22Rv1 (cell line): ENCODE measurements around the gene JAK3.

Experiments
- H3K27ac ChIP-seq: fragments of 450-650 bp; 2 replicates; pipeline ENCODE4 v1.5.1; 2017
- ZFX ChIP-seq: fragments of 450-650 bp; IDR thresholded peaks from 2 replicates; pipeline ENCODE4 v1.6.1; 2017; ENCODE audit warnings: antibody characterized with exemption, borderline replicate concordance
- TF ChIP-seq, protein P1 (sequence below): fragments of 450-650 bp; IDR thresholded peaks from 2 replicates; pipeline ENCODE4 v1.5.1; 2017; ENCODE audit warnings: mild to moderate bottlenecking

JAK3 gene

DNA sequence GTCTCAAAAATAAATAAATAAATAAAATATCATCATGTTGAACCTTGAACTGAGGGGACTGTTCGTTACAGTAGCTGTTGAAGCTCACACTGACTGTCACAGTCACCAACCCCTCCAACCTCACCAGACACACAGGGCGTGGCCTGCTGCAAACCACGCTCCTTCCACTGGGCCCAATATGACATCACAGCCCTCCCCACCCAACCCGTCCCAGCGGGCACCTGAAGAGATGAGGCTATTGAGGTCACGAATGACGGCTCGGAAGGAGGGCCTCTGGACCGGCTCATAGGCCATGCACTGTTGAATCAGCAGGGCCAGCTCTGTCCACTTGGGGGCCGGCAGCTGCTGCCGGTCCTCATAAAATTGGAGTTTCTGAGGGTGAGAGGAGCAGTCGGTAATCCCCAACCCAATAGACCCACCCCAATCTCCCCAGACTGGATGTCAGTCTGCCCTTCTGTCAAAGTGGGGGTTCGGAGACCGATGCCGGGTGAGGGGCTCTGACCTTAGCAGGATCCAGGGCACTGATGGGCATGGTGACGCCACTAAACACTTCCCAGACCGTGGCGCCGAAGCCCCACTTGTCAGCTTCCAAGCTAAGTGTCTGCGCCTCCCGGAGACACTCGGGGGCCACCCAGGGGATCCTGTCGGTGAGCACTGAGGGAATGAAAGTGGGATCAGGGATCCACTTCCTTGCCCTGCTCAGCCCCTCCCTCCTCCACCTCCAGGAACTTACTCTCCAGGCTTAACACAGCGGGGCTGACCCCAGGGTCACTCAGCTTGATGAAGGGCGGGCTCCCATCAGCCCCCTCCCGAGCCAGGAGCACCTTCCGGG lies 13.2 kb downstream of the JAK3 start:
- TF ChIP-seq, protein P1, sequence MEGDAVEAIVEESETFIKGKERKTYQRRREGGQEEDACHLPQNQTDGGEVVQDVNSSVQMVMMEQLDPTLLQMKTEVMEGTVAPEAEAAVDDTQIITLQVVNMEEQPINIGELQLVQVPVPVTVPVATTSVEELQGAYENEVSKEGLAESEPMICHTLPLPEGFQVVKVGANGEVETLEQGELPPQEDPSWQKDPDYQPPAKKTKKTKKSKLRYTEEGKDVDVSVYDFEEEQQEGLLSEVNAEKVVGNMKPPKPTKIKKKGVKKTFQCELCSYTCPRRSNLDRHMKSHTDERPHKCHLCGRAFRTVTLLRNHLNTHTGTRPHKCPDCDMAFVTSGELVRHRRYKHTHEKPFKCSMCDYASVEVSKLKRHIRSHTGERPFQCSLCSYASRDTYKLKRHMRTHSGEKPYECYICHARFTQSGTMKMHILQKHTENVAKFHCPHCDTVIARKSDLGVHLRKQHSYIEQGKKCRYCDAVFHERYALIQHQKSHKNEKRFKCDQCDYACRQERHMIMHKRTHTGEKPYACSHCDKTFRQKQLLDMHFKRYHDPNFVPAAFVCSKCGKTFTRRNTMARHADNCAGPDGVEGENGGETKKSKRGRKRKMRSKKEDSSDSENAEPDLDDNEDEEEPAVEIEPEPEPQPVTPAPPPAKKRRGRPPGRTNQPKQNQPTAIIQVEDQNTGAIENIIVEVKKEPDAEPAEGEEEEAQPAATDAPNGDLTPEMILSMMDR: 0 out of 2 replicates have a peak, but pooled peaks have one; percentile 15
- TF ChIP-seq ZFX: no peak
- H3K27ac ChIP-seq: no peak overlapping the region

DNA sequence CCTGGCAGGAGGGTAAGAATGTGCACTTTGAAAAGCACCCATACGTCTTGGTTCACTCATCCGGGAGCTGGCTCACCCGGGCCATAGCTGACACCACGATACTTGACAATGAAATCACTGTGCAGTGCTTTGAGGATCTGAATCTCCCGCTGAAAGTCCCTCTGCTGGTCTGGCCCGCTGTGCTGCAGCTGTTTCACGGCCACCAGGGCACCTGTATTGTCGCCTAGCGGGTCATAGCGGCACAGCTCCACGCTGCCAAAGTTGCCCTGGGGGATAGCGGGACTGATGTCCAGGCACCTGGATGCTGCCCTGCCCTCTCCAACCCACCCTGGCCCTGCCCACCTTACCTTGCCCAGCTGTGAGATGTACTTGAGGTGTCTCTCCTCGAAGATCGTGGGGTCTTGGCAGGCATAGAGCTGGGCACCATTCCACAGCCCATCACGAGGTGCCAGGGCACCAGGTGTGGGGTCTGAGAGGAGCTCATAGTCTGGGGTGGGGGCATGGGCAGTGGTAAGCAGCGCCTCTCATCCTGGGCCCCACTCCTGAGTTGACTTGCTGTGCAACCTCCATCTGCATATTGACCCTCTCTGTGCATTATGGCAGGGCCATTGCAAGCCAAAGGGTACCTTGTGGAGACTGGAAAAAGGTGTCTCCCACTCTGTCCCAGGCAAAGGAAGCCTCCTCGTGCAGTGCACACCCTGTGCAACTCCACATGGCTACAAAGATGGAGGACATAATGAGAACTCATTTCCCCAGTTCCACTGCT lies 15.2 kb downstream of the JAK3 start:
- no peak overlapping the region for H3K27ac ChIP-seq
- no peak for TF ChIP-seq ZFX
- TF ChIP-seq, protein P1: no peak

DNA sequence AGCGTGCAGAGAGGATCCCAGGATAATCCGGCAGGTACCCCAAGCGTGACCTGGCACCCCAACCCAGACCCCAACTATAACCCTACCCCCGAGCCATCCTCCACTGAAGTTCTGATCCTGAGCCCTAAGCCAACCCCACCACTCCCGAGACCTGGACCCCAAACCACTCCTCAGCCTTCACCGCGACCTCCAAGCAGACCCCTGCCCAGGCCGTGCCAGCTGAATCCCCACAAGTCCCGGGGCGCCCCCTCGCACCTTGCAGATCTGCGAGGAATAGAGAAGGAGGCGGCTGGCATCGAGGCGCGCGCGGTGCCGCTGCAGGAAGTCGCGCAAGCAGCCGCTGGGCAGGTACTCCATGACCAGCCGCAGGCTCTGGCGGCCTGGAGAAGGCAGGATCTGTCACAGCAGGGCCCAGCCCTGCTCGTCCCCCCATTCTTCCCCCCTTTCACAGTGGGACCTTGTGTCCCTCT lies 16.3 kb downstream of the JAK3 start:
- H3K27ac ChIP-seq: peak overlapping the region; percentile 42
- TF ChIP-seq, protein P1: no peak
- no peak for TF ChIP-seq ZFX

DNA sequence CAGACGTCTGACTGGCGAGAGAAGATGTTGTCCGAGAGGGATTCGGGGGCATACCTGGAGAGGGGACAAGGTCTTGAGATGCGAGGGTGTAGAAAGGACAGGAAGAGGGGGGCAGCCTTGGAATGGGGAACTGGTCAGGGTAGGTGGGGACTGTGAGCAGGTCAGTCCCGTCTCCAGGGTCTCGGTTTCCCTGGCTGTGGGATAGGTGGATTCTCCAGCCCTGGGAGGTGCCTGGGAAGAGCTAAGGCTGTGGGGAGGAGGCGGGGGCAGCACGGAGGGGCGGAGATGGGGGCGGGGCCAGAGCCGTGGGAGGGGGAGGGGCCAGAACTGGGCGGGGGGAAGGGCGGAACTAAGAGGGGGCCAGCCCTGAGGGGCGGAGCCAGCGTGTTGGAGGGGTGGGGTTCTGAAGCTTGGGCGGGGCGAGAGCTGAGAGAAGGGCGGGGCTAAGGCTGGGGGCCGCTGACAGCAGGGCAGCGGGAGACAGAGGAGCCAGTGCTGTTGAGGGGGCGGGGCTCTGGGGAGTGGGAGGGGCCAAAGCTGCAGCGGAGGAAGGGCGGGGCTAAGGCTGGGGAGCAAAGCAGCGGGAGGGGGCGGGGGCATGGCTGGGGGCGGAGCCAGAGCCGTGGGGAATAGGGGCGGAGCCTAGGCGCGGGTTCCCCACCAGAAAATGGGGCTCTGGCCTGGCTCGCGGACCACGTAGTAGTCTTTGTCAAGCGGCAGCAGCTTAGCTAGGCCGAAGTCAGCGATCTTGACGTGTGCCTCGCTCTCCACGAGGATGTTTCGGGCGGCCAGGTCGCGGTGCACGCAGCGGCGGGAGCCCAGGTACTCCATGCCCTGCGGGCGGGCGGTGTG lies 17.0 kb downstream of the JAK3 start:
- peak overlapping the region; percentile 81 for H3K27ac ChIP-seq
- TF ChIP-seq, protein P1: no peak
- TF ChIP-seq ZFX: no peak

DNA sequence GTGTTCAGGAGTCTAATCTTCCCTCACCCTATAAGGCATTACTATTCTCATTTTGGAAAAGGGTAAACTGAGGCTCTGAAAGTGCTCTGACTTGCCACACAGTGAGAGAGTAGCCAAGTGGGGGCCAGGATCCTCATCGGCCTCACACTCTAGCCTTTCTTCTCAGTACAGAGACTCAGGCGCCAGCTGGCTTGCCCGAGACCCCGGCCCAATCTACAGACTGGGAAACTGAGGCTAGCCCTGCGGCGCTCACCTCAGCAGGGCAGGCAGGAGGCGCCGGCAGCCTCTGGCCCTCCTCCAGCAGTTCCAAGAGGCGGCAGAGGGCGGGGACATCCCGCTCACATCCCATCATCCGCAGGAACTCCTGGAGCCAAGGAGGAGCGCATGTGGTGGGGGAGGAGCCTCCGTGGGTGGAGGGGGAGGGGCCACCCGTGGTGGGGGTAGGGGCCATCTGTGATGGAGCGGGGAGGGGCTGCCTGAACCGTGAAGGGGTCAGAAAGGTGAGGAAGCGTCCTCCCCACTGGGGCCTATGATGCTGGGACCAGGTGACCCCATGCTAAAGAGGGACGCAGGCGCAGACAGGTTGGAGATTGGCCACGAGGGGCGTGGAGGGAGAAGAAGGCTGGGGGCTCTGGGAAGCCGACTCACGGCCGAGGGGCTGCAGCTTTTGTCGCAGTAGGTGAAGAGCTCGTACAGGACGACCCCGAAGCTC lies 17.8 kb downstream of the JAK3 start:
- TF ChIP-seq, protein P1: peak; percentile 47
- no peak for TF ChIP-seq ZFX
- H3K27ac ChIP-seq: peak overlapping the region; percentile 81

DNA sequence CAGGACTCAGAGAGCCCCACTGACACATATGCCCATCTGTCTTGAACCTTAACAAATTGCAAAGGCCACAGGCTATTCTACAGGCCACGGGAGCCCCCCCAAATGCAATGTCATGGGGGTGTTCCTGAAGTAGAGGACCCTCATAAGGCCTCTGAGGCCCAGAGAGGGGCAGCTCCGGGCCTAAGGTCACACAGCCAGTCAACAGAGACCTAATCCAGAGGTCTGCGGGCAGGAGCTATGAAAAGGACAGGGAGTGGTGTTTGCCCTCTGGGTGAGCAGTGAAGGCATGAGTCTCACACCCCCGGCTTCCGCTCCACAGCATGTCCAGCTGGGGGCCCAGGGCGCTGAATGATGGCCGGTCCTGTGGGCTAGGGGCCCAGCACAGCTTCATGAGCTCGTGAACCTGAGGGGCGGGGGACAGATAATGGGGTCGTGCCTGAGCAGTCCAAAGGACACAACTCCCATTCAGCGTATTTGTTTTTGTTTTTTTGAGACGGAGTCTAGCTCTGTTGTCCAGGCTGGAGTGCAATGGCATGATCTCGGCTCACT lies 21.2 kb downstream of the JAK3 start:
- no peak for TF ChIP-seq ZFX
- TF ChIP-seq, protein P1: no peak
- no peak overlapping the region for H3K27ac ChIP-seq
